PC-3 (cell line): ENCODE results near the gene MYMK. TPM values are rescaled to one million over a fixed set of nuclear protein-coding genes. Genes with fewer than 3 reads are reported as not detected.

Source experiments
- ATAC-seq: fragments of 200-7000 bp; cut with Tn5 transposase; 2 replicates; pipeline ENCODE4 v1.9.1; 2020; ENCODE audit warnings: mild to moderate bottlenecking, moderate library complexity
- BruUV-seq: library from RNA; stranded (reverse); fragments of 400-500 nt; replicated peaks from 2 replicates; lab custom pipeline; 2021; lab: Mats Ljungman, UMichigan
- CTCF ChIA-PET: fragments of 300-600 bp; sonication (Branson Sonifier 250); formaldehyde crosslinking; loops from one replicate; lab custom pipeline; 2022; ENCODE audit warnings: antibody characterized with exemption; lab: Charles Lee
- POLR2A ChIA-PET: fragments of 300-600 bp; sonication (Branson Sonifier 250); formaldehyde crosslinking; loops from one replicate; lab custom pipeline; 2022; ENCODE audit warnings: antibody characterized with exemption; ENCODE audit not compliant: unreplicated experiment; lab: Charles Lee
- DNase-seq: peaks from one replicate; pipeline ENCODE4 v3.0.0-alpha.2; 2015
- H2AFZ ChIP-seq: fragments of 300-600 bp; sonication (generic); 2 replicates; pipeline ENCODE4 v1.6.0; 2016; ENCODE audit warnings: antibody characterized with exemption, low read length
- H3F3A ChIP-seq: fragments of 300-600 bp; sonication (generic); one replicate; pipeline ENCODE4 v1.6.0; 2017; ENCODE audit warnings: antibody characterized with exemption, low read length, control low read depth, mild to moderate bottlenecking; ENCODE audit not compliant: unreplicated experiment
- H3K27ac ChIP-seq: fragments of 300-600 bp; sonication (generic); 2 replicates; pipeline ENCODE4 v1.5.1; 2016; ENCODE audit warnings: mild to moderate bottlenecking, low read length
- H3K27me3 ChIP-seq: fragments of 300-600 bp; sonication (generic); 2 replicates; pipeline ENCODE4 v1.6.1; 2016; ENCODE audit warnings: low read length, mixed read lengths
- H3K36me3 ChIP-seq: fragments of 300-600 bp; sonication (generic); 2 replicates; pipeline ENCODE4 v1.6.1; 2016; ENCODE audit warnings: low read depth, mixed run types, low read length, mixed read lengths
- H3K4me1 ChIP-seq: fragments of 300-600 bp; sonication (generic); 2 replicates; pipeline ENCODE4 v1.5.1; 2016; ENCODE audit warnings: low read length; ENCODE audit not compliant: insufficient read depth
- H3K4me2 ChIP-seq: fragments of 300-600 bp; sonication (generic); 2 replicates; pipeline ENCODE4 v1.6.0; 2016; ENCODE audit warnings: low read length
- H3K4me3 ChIP-seq: fragments of 300-600 bp; sonication (generic); 2 replicates; pipeline ENCODE4 v1.5.1; 2016; ENCODE audit warnings: mild to moderate bottlenecking, low read length, mixed read lengths
- H3K79me2 ChIP-seq: fragments of 300-600 bp; sonication (generic); 2 replicates; pipeline ENCODE4 v1.6.1; 2017; ENCODE audit warnings: low read length, mixed read lengths
- H3K9ac ChIP-seq: fragments of 300-600 bp; sonication (generic); 2 replicates; pipeline ENCODE4 v1.6.0; 2016; ENCODE audit warnings: mild to moderate bottlenecking, low read length
- H3K9me2 ChIP-seq: fragments of 300-600 bp; sonication (generic); replicated peaks from 2 replicates; pipeline ENCODE4 v1.6.1; 2016; ENCODE audit warnings: mixed run types, low read length, mixed read lengths
- H3K9me3 ChIP-seq: fragments of 300-600 bp; sonication (generic); 2 replicates; pipeline ENCODE4 v1.6.1; 2016; ENCODE audit warnings: low read length, mixed read lengths
- H4K20me1 ChIP-seq: fragments of 300-600 bp; sonication (generic); 2 replicates; pipeline ENCODE4 v1.6.1; 2016; ENCODE audit warnings: low read length, mixed read lengths
- CTCF ChIP-seq: fragments of 300-600 bp; sonication (generic); conservative IDR thresholded peaks from 2 replicates; pipeline ENCODE4 v1.5.1; 2017; ENCODE audit warnings: antibody characterized with exemption, low read depth, mild to moderate bottlenecking, low read length
- EZH2 ChIP-seq: fragments of 300-600 bp; sonication (generic); IDR thresholded peaks from one replicate; pipeline ENCODE4 v1.6.1; 2017; ENCODE audit warnings: antibody characterized with exemption, mild to moderate bottlenecking, low read length; ENCODE audit not compliant: unreplicated experiment
- EZH2phosphoT487 ChIP-seq: fragments of 300-600 bp; sonication (generic); IDR thresholded peaks from 2 replicates; pipeline ENCODE4 v1.6.1; 2018; ENCODE audit warnings: mild to moderate bottlenecking, antibody characterized with exemption, low read length, borderline replicate concordance
- intact Hi-C: fragments of 100-400 bp; cut with micrococcal nuclease; formaldehyde crosslinking; loops from 2 replicates; pipeline ENCODE4 v1.9.0; 2023
- total RNA-seq: library from RNA; depleted of rRNA; stranded (reverse); fragments of >200 nt; gene quantifications from 2 replicates; pipeline ENCODE4 v1.2.3, GENCODE V29; 2014

The MYMK gene
- total RNA-seq, 1 experiment from 2014 or later, result not detected

DNA sequence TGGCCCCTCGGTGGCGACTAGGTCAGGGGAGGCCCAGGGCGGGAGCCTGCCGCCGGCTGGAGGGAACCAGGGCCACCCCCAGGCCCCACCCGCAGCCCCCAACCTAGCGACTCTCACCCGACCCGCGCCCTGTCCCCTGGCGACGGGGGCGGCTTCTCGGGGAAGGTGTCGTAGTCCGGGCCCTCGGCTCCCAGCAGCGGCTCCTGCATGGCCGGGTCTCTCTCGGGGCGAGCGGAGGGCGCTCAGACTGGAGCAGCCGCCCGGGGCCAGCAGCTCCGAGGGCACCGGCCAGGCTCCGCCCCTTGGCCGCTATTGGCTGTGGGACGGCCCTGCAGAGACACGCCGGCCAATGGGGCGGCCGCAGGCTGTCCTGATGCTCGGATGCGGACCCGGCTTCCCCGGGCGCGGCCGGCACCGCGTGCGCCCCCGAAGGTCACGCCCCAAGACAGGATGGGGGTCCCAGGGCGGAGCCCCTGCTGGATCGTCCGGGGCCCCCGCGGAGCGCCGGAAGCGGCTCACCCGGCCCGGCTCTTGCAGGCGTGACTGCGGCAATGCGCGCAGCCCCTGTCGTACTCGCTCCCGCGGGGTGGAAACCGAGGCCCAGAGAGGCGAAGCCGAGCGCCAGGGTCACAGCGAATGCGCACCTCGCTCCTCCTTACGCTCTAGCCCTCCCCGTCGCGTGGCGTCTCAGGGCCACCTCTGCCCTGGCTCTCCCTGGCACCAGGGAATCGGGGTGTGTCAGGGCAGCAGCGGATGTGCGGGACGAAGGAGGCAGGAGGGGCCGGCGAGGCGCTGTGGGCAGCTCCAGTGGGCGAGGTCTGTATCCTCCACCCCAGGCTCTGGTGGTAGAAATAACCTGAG, 45.7 kb downstream of the MYMK start, which contains the start of gene SLC2A6:
Gene SLC2A6 (minus strand): TSS at position 249 of the 861 bp plus-strand sequence. CDS start 40 bp downstream, at position 209.
- ChIA-PET CTCF (no interaction called here), POLR2A (no interaction called here)
- no peak within 1 kb of the TSS for H3K27ac ChIP-seq
- no peaks in the 10 kb centered on the region for H4K20me1 ChIP-seq
- ATAC-seq (peak; percentile 99), DNase-seq (peak; percentile 75)
- no peaks in the 10 kb centered on the region; the same call in 1 of the 2 replicates for H3K36me3 ChIP-seq
- H3K79me2 ChIP-seq, result peaks cover 11% of the 10 kb centered on the region
- intact Hi-C loops, result no loop called here
- BruUV-seq, result no TSS peak
- no peaks in the 10 kb centered on the region for H3F3A ChIP-seq
- H3K4me3 ChIP-seq, result peak within 1 kb of the TSS; percentile 75
- no peaks in the 10 kb centered on the region for H3K9me2 ChIP-seq
- peak within 1 kb of the TSS; percentile 97 for H3K4me2 ChIP-seq
- no peaks in the 10 kb centered on the region for H3K9me3 ChIP-seq
- H3K9ac ChIP-seq, result peak within 1 kb of the TSS; percentile 79
- peaks cover 10% of the 10 kb centered on the region for H3K4me1 ChIP-seq
- peak within 1 kb of the TSS; percentile 98 for H2AFZ ChIP-seq
- TF ChIP-seq EZH2, result no peak
- TF ChIP-seq EZH2phosphoT487, result no peak
- no peak for TF ChIP-seq CTCF
- no peaks in the 10 kb centered on the region for H3K27me3 ChIP-seq

- peak overlapping the region; percentile 98 for H2AFZ ChIP-seq
- H4K20me1 ChIP-seq, result no peaks in the 10 kb centered on the region
- peaks cover 10% of the 10 kb centered on the region for H3K4me1 ChIP-seq
- H3K27me3 ChIP-seq, result no peaks in the 10 kb centered on the region
- TSS peak; percentile 44 for BruUV-seq
- no peaks in the 10 kb centered on the region for H3F3A ChIP-seq
- H3K79me2 ChIP-seq, result peaks cover 11% of the 10 kb centered on the region
- no peak for TF ChIP-seq CTCF
- no peak for TF ChIP-seq EZH2
- no peak for TF ChIP-seq EZH2phosphoT487
- H3K9me3 ChIP-seq, result no peaks in the 10 kb centered on the region
- POLR2A ChIA-PET, result interaction anchor here (0.6 kb wide), 1 partner anchor 334 kb away, joined by 4 read pairs; no protein-coding TSS in a partner anchor
- H3K4me2 ChIP-seq, result peak overlapping the region; percentile 97
- no peaks in the 10 kb centered on the region; the same call in 1 of the 2 replicates for H3K36me3 ChIP-seq
- CTCF ChIA-PET, result no interaction called here
- intact Hi-C loops, result no loop called here
- H3K4me3 ChIP-seq, result peak overlapping the region; percentile 75
- H3K27ac ChIP-seq, result no peak overlapping the region
- H3K9me2 ChIP-seq, result no peaks in the 10 kb centered on the region
- DNase-seq, result peak; percentile 8
- peak; percentile 33 for ATAC-seq
- peak overlapping the region; percentile 79 for H3K9ac ChIP-seq
These were observed 46.5 kb downstream of the MYMK start for GRCh38 chr9:133477992-133478850.
